Aorta (tissue), 5 donors: ENCODE results near the gene MOB3B. TPM values are rescaled to one million over a fixed set of nuclear protein-coding genes. Genes with fewer than 3 reads are reported as not detected.

Source experiments
- ATAC-seq: fragments of 200-7000 bp; cut with Tn5 transposase; one replicate; pipeline ENCODE4 v1.9.1; 2022; ENCODE audit warnings: moderate library complexity; ENCODE audit not compliant: low FRiP score
- DNase-seq, 2 donors: peaks; one replicate each; pipeline ENCODE4 v3.0.0-alpha.2; 2020
- H3K27ac ChIP-seq, 2 donors: one replicate each; pipeline ENCODE4 v1.5.1; 2013; ENCODE audit warnings: low read length in 2 of 2, mild to moderate bottlenecking in 2 of 2, moderate library complexity in 2 of 2, control low read depth in 1 of 2, inconsistent platforms in 1 of 2, low read depth in 1 of 2
- H3K27me3 ChIP-seq, 2 donors: one replicate each; pipeline ENCODE4 v1.6.1; 2013; ENCODE audit warnings: control low read depth in 1 of 2, low read length in 1 of 2, mild to moderate bottlenecking in 1 of 2, moderate library complexity in 1 of 2; ENCODE audit not compliant: insufficient read depth in 2 of 2, control insufficient read depth in 1 of 2
- H3K36me3 ChIP-seq, 2 donors: one replicate each; pipeline ENCODE4 v1.6.1; 2013; ENCODE audit warnings: control low read depth in 1 of 2, low read length in 1 of 2, mild to moderate bottlenecking in 1 of 2; ENCODE audit not compliant: insufficient read depth in 2 of 2, control insufficient read depth in 1 of 2
- H3K4me1 ChIP-seq, 2 donors: one replicate each; pipeline ENCODE4 v1.6.1; 2013; ENCODE audit warnings: low read length in 2 of 2, control low read depth in 1 of 2, mild to moderate bottlenecking in 1 of 2, moderate library complexity in 1 of 2; ENCODE audit not compliant: insufficient read depth in 2 of 2, control insufficient read depth in 1 of 2
- H3K4me3 ChIP-seq, 2 donors: one replicate each; pipeline ENCODE4 v1.5.1; 2013; ENCODE audit warnings: low read length in 2 of 2, control low read depth in 1 of 2, mild to moderate bottlenecking in 1 of 2
- H3K9me3 ChIP-seq: one replicate; pipeline ENCODE4 v1.6.1; 2013; ENCODE audit warnings: mild to moderate bottlenecking, low read length; ENCODE audit not compliant: control insufficient read depth
- WGBS, 2 donors: extraction: QIAGEN DNeasy Blood & Tissue Kit; methylation state at CpG; one replicate each; pipeline ENCODE4 v1.1.7; 2013; 5-methylcytosine and 5-hydroxymethylcytosine counted together
- intact Hi-C, 2 donors: fragments of 100-400 bp; cut with DNase I; formaldehyde crosslinking; loops; one replicate each; pipeline versions ENCODE4 v1.14.2 to v1.15.0; 2022
- polyA plus RNA-seq, 2 donors: library from polyadenylated mRNA; stranded (reverse); fragments of 200-250 nt; gene quantifications; one replicate each; pipeline ENCODE4 v1.2.3, GENCODE V29; 2013
- total RNA-seq, 2 donors: library from RNA; stranded (reverse); fragmentation: NEBNext Ultra II Directional; extraction: Animal tissue kit (Norgen Biotek cat#: 25700); gene quantifications; one replicate each; pipeline ENCODE4 v1.2.1, GENCODE V29; 2021
- donor health status: healthy with polysubstance abuse.
- donor health status: Bipolar disorder and iron deficiency.
- donor health status: DM: no; HTN: no; CAD: no.
- donor health status: DM: no; HTN: no; CAD: no.
- donor health status: DM: yes; HTN: yes; CAD: no.

MOB3B gene
- total and polyA plus RNA-seq, 4 donors, result 3.0 to 9.0 (median 5.8) TPM

GRCh38 chr9:27412963-27413362 is 116.7 kb downstream of the MOB3B start:
- H3K27ac ChIP-seq, result no peak overlapping the region
- WGBS, 2 donors, result 2 to 5% methylated on average over 2 of the region's 2 CpGs
- intact Hi-C loops, result loop anchor here in 1 of 2 donors (2.0 to 5.0 kb wide), 2 partner anchors 71 to 116 kb away; partner anchors contain the start of gene MOB3B

DNA sequence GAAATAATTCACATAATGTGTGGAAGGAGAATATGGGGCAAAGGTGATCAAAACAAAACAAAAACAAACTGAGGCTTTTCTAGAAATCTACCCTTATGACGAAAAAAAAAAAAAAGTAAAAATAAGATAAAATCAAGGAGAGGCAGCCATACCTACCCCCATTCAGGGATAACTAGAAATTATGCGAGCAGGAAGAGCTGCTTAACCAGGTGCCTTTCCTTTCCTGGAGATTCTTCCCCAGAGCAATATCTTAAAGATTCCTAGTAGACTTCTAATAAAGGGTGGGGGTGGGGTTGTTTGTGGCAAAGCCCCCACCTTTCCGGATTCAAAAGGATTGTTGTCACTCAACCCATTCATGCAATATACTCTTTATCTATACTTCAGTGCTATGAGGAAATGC is 117.5 kb downstream of the MOB3B start:
- H3K4me1 ChIP-seq, result peaks cover 4 to 15% of the 10 kb centered on the region in 2 donors
- ATAC-seq (no peak), DNase-seq (no peak)
- intact Hi-C loops, result loop anchor here in 1 of 2 donors (2.0 to 5.0 kb wide), 2 partner anchors 70 to 117 kb away; partner anchors contain the start of gene MOB3B
- H3K9me3 ChIP-seq, result no peaks in the 10 kb centered on the region
- WGBS, 2 donors, result 93% methylated on average over 3 of the region's 3 CpGs
- H3K4me3 ChIP-seq, result no peak overlapping the region
- H3K36me3 ChIP-seq, result no peaks in the 10 kb centered on the region
- no peak overlapping the region for H3K27ac ChIP-seq
- H3K27me3 ChIP-seq, result no peaks in the 10 kb centered on the region

More at GRCh38 chr9:27412963-27413362, 116.7 kb downstream of the MOB3B start:
- Histone ChIP-seq H3K36me3 (no peaks in the 10 kb centered on the region), H3K27me3 (no peaks in the 10 kb centered on the region), H3K9me3 (no peaks in the 10 kb centered on the region), H3K4me1 (peaks cover 4 to 15% of the 10 kb centered on the region in 2 donors), H3K4me3 (peak overlapping the region; percentile 28 to 82)
- ATAC-seq (peak; percentile 55), DNase-seq (peak in 1 of 2 donors; percentile 47)

DNA sequence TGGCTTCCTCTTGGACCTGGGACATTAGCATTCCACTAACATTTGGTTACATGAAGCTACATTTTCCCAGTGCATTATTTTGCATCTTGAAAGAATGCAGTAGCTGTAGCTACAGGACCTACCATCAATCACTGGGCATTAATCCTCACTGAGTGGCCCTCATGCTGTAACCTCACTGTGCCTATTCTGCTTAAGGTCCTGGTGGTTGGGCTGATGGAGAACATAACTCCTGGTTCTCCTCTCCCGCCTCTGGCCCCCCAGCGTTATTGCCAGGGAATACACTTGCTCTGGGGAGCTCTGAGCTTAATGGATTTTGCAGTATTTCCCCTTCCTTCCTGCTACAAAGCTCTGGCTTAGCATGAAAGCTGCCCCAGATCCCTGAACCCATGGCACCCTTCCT is 121.1 kb downstream of the MOB3B start:
- Histone ChIP-seq H3K4me3 (no peak overlapping the region), H3K27me3 (no peaks in the 10 kb centered on the region), H3K36me3 (no peaks in the 10 kb centered on the region), H3K27ac (no peak overlapping the region), H3K4me1 (peaks cover 4 to 6% of the 10 kb centered on the region in 2 donors), H3K9me3 (no peaks in the 10 kb centered on the region)
- no peak for ATAC-seq
- no peak for DNase-seq
- WGBS, 2 donors, result 76 to 81% methylated on average over 2 of the region's 2 CpGs
- intact Hi-C loops, result no loop called here

GRCh38 chr9:27408001-27408400 is 121.6 kb downstream of the MOB3B start:
- Histone ChIP-seq H3K27me3 (no peaks in the 10 kb centered on the region), H3K36me3 (no peaks in the 10 kb centered on the region), H3K4me3 (no peak overlapping the region), H3K9me3 (no peaks in the 10 kb centered on the region), H3K27ac (no peak overlapping the region), H3K4me1 (peaks cover 4 to 6% of the 10 kb centered on the region in 2 donors)
- intact Hi-C loops, result no loop called here
- no peak for ATAC-seq
- 85 to 88% methylated on average over 5 of the region's 5 CpGs for WGBS, 2 donors
- DNase-seq, result no peak

- no peak overlapping the region for H3K27ac ChIP-seq
- intact Hi-C loops, result no loop called here
Measured at GRCh38 chr9:27407491-27407890, 122.1 kb downstream of the MOB3B start.

DNA sequence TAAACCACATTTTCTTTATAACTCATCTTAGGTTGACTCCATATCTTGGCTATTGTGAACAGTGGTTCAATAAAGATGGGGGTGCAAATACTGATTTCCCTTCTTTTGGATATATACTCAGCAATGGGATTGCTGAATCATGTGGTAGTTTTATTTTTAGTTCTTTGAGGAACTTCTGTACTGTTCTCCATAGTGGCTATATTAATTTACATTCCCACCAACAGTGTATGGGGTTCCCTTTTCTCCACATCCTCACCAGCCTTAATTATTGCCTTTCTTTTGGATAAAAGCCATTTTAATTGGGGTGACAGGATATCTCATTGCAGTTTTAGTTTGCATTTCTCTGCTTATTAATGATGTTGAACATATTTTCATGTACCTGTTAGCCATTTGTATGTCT is 125.0 kb downstream of the MOB3B start:
- Histone ChIP-seq H3K27ac (no peak overlapping the region), H3K4me1 (no peaks in the 10 kb centered on the region), H3K27me3 (no peaks in the 10 kb centered on the region), H3K9me3 (no peaks in the 10 kb centered on the region), H3K36me3 (no peaks in the 10 kb centered on the region), H3K4me3 (no peak overlapping the region)
- intact Hi-C loops, result no loop called here
- DNase-seq (no peak), ATAC-seq (no peak)

More at GRCh38 chr9:27407491-27407890, 122.1 kb downstream of the MOB3B start:
- WGBS, 2 donors, result 60 to 69% methylated on average over 1 of the region's 1 CpG
- Histone ChIP-seq H3K4me3 (no peak overlapping the region), H3K9me3 (no peaks in the 10 kb centered on the region), H3K4me1 (peaks cover 0 to 3% of the 10 kb centered on the region in 2 donors), H3K27me3 (no peaks in the 10 kb centered on the region), H3K36me3 (no peaks in the 10 kb centered on the region)
- DNase-seq (no peak), ATAC-seq (no peak)

DNA sequence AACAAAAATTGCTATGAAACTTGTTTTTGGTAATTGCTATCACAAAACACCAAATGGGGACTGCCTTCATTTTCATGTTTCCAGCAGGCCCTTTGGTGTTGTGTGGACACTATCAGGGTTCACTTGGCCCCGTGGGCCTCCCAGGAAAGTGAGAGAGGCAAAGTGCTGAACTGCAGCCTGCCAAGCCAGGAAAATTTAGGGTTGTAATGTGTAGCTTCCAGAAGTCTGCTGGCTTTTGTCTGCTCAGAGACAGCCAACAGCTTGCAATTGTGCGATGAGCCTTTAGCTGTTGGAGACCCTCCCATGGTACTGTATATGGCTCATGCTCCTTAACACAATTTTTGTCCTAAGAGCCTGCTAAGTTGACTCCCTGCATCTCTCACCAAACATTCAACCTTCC is 127.0 kb downstream of the MOB3B start:
- Histone ChIP-seq H3K9me3 (no peaks in the 10 kb centered on the region), H3K36me3 (no peaks in the 10 kb centered on the region), H3K27me3 (no peaks in the 10 kb centered on the region), H3K27ac (no peak overlapping the region), H3K4me1 (no peaks in the 10 kb centered on the region), H3K4me3 (no peak overlapping the region)
- DNase-seq, result no peak
- intact Hi-C loops, result no loop called here
- 81 to 86% methylated on average over 2 of the region's 2 CpGs for WGBS, 2 donors
- ATAC-seq, result no peak

DNA sequence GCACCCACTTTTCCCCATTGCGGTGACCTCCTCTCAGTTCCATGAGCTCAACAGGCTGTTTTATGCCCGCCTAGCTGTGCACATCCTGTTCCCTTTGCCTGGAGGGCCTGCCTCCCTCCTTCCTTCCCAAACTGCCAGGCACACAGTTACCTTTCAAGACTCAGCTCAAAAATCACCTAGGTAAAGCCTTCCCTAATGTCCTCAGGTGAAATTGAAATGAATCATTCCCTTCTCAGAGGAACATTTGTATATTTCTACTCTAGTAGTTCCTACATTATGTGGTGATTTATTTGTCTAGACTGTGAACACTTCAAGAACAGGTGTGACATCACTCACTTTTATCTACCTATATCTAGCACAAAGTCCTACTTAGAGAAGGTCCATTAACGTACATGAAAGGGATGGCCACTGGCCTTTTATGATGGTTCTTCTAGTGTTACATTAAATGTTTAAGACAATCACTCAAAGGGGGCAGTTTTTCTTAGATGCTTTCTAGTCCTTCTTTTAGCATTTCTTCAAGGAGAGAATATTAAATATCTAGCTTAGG is 129.2 kb downstream of the MOB3B start:
- intact Hi-C loops, result no loop called here
- 96% methylated on average over 3 of the region's 3 CpGs for WGBS, 2 donors
- H3K9me3 ChIP-seq, result no peaks in the 10 kb centered on the region
- no peak overlapping the region for H3K27ac ChIP-seq
- H3K27me3 ChIP-seq, result no peaks in the 10 kb centered on the region
- no peak for DNase-seq
- H3K4me3 ChIP-seq, result no peak overlapping the region
- ATAC-seq, result no peak
- no peaks in the 10 kb centered on the region for H3K36me3 ChIP-seq
- H3K4me1 ChIP-seq, result no peaks in the 10 kb centered on the region

DNA sequence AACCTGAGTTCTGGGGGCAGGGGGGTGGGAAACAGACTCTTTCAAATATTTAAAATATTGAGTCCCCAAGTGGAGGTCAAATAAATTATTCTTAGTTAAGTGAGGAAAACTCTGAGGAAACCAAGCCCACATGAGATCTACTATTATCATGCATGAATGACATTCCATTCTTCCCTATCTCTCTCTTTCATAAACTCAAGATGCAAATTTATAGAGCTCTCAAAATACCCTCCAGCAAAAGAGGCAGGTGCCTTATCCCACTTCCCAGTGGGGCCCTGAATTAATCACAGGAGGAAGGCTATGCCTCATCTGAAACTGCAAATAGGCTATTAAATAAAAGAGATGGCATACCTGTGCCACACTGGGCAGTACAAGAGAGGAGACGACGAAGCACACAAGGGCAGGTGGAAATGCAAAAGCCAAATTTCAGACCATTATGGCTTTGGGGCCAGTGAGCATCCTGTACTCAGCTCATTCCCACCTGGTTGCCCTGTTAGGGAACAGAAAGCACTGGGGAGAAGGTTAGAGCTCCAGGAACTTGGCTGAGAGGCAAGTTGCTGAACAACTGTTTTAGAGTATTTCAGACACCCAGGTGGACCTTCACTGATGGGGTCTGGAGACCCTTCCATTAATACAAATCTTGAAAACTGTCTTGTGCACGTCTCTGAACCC is 130.5 kb downstream of the MOB3B start:
- no peak overlapping the region for H3K27ac ChIP-seq
- intact Hi-C loops, result no loop called here
- no peaks in the 10 kb centered on the region for H3K36me3 ChIP-seq
- no peaks in the 10 kb centered on the region for H3K9me3 ChIP-seq
- H3K4me3 ChIP-seq, result no peak overlapping the region
- H3K4me1 ChIP-seq, result peaks cover 0 to 7% of the 10 kb centered on the region in 2 donors
- H3K27me3 ChIP-seq, result no peaks in the 10 kb centered on the region
- no peak for ATAC-seq
- 94 to 96% methylated on average over 3 of the region's 3 CpGs for WGBS, 2 donors
- no peak for DNase-seq
